CD4-positive, CD25-positive, alpha-beta regulatory T cell (primary cell): ENCODE results near the gene MPP3. TPM values are rescaled to one million over a fixed set of nuclear protein-coding genes. Genes with fewer than 3 reads are reported as not detected.

Experiments used
- ATAC-seq, 2 donors: fragments of 150-1000 bp; cut with Tn5 transposase; one replicate each; pipeline ENCODE4 v1.10.0; 2021; ENCODE audit warnings: low read depth in 2 of 2, moderate number of reproducible peaks in 2 of 2, moderate library complexity in 1 of 2
- DNase-seq, 3 donors: peaks; one replicate each; pipeline versions ENCODE4 v3.0.0 to v3.0.0-alpha.2; 2012 to 2022; ENCODE audit warnings: mixed read lengths in 1 of 3
- H3K27ac ChIP-seq: one replicate; pipeline ENCODE4 v1.7.0; 2013; ENCODE audit warnings: mild to moderate bottlenecking, low read length; ENCODE audit not compliant: insufficient read depth, poor library complexity, severe bottlenecking
- H3K27me3 ChIP-seq: one replicate; pipeline ENCODE4 v1.7.0; 2013; ENCODE audit warnings: low read length; ENCODE audit not compliant: control insufficient read depth, insufficient read depth
- H3K36me3 ChIP-seq: one replicate; pipeline ENCODE4 v1.7.0; 2013; ENCODE audit warnings: mild to moderate bottlenecking, low read length, moderate library complexity; ENCODE audit not compliant: control insufficient read depth, insufficient read depth
- H3K4me1 ChIP-seq: 2 replicates; pipeline ENCODE4 v1.7.0; 2013; ENCODE audit warnings: mild to moderate bottlenecking, low read length; ENCODE audit not compliant: insufficient read depth, control insufficient read depth, poor library complexity, severe bottlenecking
- H3K4me3 ChIP-seq: one replicate; pipeline ENCODE4 v1.7.0; 2013; ENCODE audit warnings: low read depth, mild to moderate bottlenecking, low read length, moderate library complexity
- H3K9me3 ChIP-seq, 2 experiments: 1 replicate in 1 of 2; 2 replicates in 1 of 2; pipeline ENCODE4 v1.7.0; 2013; ENCODE audit warnings: low read length in 2 of 2, mild to moderate bottlenecking in 1 of 2, moderate library complexity in 1 of 2; ENCODE audit not compliant: control insufficient read depth in 2 of 2
- H3K27ac Mint-ChIP-seq, 3 donors: one replicate each; pipeline ENCODE4 v1.8.0; 2020 to 2022; ENCODE audit warnings: mild to moderate bottlenecking in 3 of 3, mixed read lengths in 3 of 3, moderate library complexity in 2 of 3
- H3K27me3 Mint-ChIP-seq: one replicate; pipeline ENCODE4 v1.8.0; 2022; ENCODE audit warnings: mild to moderate bottlenecking, mixed read lengths
- H3K36me3 Mint-ChIP-seq: one replicate; pipeline ENCODE4 v1.8.0; 2020; ENCODE audit warnings: mixed read lengths
- H3K4me1 Mint-ChIP-seq, 4 donors: one replicate each; pipeline ENCODE4 v1.8.0; 2020 to 2022; ENCODE audit warnings: mixed read lengths in 4 of 4, mild to moderate bottlenecking in 1 of 4
- H3K4me3 Mint-ChIP-seq, 4 donors: one replicate each; pipeline ENCODE4 v1.8.0; 2020 to 2022; ENCODE audit warnings: mild to moderate bottlenecking in 4 of 4, mixed read lengths in 4 of 4, moderate library complexity in 3 of 4
- H3K9me3 Mint-ChIP-seq, 7 donors: one replicate each; pipeline ENCODE4 v1.8.0; 2020 to 2022; ENCODE audit warnings: mixed read lengths in 7 of 7, mild to moderate bottlenecking in 3 of 7, moderate library complexity in 2 of 7
- polyA plus RNA-seq, 4 donors: library from polyadenylated mRNA; unstranded; fragments of 300-500 nt; fragmentation: Illumina TruSeq; gene quantifications; one replicate each; pipeline ENCODE4 v1.2.3, GENCODE V29; 2021
- total RNA-seq: library from RNA; stranded (reverse); gene quantifications from one replicate; pipeline ENCODE4 v1.2.3, GENCODE V29; 2022

Gene MPP3
- total and polyA plus RNA-seq, 5 donors from 2014 or later, result not detected

DNA sequence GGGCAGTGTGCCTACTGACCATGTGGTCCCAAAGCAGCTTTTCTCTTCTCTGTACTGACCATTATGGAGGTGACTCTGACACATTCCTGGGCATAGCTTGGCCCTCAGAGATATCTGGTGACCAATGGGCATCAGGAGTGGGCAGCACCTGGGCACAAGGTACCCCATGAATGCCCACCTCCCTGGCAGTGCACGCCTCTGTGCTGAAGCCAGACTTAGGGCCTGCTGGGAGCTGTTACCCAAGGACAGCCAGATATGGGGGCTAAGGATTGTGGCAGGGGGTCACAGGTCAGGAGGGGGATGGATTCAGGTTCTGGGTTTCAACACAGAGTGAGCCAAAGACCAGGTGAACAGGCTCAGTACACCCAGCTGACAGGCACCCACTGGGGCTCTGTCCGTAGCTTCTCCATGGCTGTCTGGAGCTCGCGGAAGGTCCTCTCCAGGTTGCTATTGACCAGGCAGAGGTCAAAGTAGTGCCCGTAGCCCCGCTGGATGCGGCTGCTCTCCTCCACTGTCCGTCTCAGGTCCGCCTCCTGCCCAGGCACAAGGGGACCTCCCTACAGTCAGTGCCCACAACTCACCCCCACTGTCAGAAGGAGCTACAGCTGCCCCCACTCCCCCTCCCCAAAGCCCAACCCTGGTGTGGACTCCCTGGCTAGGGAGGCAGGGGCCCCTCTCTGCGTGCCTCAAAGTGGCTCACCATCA is 44.7 kb upstream of the MPP3 start:
- no peak for ATAC-seq
- H3K27ac ChIP-seq, result no peak overlapping the region
- H3K27ac Mint-ChIP-seq, result no peak overlapping the region
- no peaks in the 10 kb centered on the region for H3K36me3 Mint-ChIP-seq
- H3K4me3 ChIP-seq, result no peak overlapping the region
- H3K36me3 ChIP-seq, result no peaks in the 10 kb centered on the region
- H3K27me3 Mint-ChIP-seq, result peaks cover 4% of the 10 kb centered on the region
- DNase-seq, result no peak
- no peaks in the 10 kb centered on the region for H3K9me3 Mint-ChIP-seq
- H3K4me3 Mint-ChIP-seq, result no peak overlapping the region
- no peaks in the 10 kb centered on the region for H3K4me1 ChIP-seq
- H3K9me3 ChIP-seq, result no peaks in the 10 kb centered on the region
- no peaks in the 10 kb centered on the region for H3K27me3 ChIP-seq
- peaks cover 0 to 3% (median 0%) of the 10 kb centered on the region in 4 donors for H3K4me1 Mint-ChIP-seq

GRCh38 chr17:43877031-43877430 is 44.1 kb upstream of the MPP3 start:
- no peak for ATAC-seq
- Histone ChIP-seq H3K4me3 (no peak overlapping the region), H3K4me1 (no peaks in the 10 kb centered on the region), H3K36me3 (no peaks in the 10 kb centered on the region), H3K9me3 (no peaks in the 10 kb centered on the region), H3K27me3 (no peaks in the 10 kb centered on the region), H3K27ac (no peak overlapping the region)
- peaks cover 4% of the 10 kb centered on the region for H3K27me3 Mint-ChIP-seq
- H3K4me3 Mint-ChIP-seq, result no peak overlapping the region
- no peak for DNase-seq
- no peaks in the 10 kb centered on the region for H3K36me3 Mint-ChIP-seq
- H3K27ac Mint-ChIP-seq, result no peak overlapping the region
- no peaks in the 10 kb centered on the region for H3K9me3 Mint-ChIP-seq
- peaks cover 0 to 3% (median 0%) of the 10 kb centered on the region in 4 donors for H3K4me1 Mint-ChIP-seq

DNA sequence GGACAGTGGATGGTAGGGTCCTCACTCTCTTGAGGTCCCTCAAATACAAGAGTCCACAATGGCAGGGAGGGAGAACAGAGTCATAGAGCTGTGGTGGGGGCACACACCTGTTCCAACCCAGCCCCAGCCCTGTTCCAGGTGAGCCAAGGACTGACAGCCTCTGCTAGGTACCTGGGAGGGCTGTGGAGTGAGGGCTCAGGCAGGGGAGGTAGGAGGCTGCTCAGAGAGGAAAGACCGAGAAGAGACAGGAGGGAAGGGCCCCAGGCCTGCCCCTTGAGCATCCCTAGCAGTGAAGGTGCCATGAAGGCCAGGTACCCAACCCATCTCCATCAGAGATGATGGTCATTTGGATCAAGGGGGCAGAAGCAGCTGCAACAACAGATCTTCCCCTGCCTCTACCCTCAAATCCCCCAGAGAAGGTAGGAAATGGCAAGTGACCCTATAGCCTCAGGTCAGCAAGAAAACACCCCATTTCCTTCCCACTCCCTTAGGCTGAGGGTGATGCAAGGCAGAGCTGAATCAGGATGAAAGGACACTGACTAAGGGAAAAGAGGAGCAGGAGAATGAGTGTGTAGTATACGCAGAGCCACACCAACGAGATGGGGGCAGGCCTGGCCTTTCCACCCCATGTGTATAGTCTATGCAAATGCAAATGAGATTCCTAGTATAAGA is 42.7 kb upstream of the MPP3 start:
- Mint-ChIP-seq H3K4me1 (peaks cover 0 to 3% (median 0%) of the 10 kb centered on the region in 4 donors), H3K4me3 (no peak overlapping the region), H3K9me3 (no peaks in the 10 kb centered on the region), H3K27me3 (peaks cover 12% of the 10 kb centered on the region), H3K36me3 (no peaks in the 10 kb centered on the region), H3K27ac (no peak overlapping the region)
- Histone ChIP-seq H3K4me3 (no peak overlapping the region), H3K4me1 (no peaks in the 10 kb centered on the region), H3K36me3 (no peaks in the 10 kb centered on the region), H3K9me3 (no peaks in the 10 kb centered on the region), H3K27me3 (no peaks in the 10 kb centered on the region), H3K27ac (no peak overlapping the region)
- DNase-seq, result no peak
- ATAC-seq, result no peak

DNA sequence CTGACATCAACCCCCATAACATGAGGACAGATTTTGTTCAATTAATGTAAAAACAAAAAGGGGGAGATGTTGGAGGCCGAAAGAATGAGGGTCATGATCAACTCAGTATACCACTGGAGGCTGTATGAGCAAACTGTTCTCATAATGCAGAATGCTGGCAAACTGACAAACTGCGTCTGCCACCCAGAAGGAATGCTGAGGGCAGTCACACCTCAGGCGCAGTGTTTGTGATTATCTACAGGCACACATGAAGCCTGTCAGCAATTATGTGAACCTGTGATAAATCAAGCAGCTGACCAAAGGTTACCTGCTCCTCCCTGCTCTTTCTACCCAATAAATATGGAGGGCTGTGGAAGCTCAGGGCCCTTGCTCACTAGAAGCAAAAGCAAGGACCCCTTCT is 41.3 kb upstream of the MPP3 start:
- H3K4me3 Mint-ChIP-seq, result no peak overlapping the region
- ATAC-seq (no peak), DNase-seq (no peak)
- Histone ChIP-seq H3K27me3 (no peaks in the 10 kb centered on the region), H3K36me3 (no peaks in the 10 kb centered on the region), H3K9me3 (no peaks in the 10 kb centered on the region), H3K4me1 (no peaks in the 10 kb centered on the region), H3K27ac (no peak overlapping the region), H3K4me3 (no peak overlapping the region)
- H3K27me3 Mint-ChIP-seq, result peaks cover 21% of the 10 kb centered on the region
- H3K36me3 Mint-ChIP-seq, result no peaks in the 10 kb centered on the region
- no peaks in the 10 kb centered on the region for H3K9me3 Mint-ChIP-seq
- peaks cover 0 to 3% (median 0%) of the 10 kb centered on the region in 4 donors for H3K4me1 Mint-ChIP-seq
- no peak overlapping the region for H3K27ac Mint-ChIP-seq

GRCh38 chr17:43873815-43874214 is 40.9 kb upstream of the MPP3 start:
- Histone ChIP-seq H3K36me3 (no peaks in the 10 kb centered on the region), H3K27me3 (no peaks in the 10 kb centered on the region), H3K27ac (no peak overlapping the region), H3K4me1 (no peaks in the 10 kb centered on the region), H3K9me3 (no peaks in the 10 kb centered on the region), H3K4me3 (no peak overlapping the region)
- no peak overlapping the region for H3K27ac Mint-ChIP-seq
- H3K4me3 Mint-ChIP-seq, result no peak overlapping the region
- H3K4me1 Mint-ChIP-seq, result peaks cover 0 to 2% (median 0%) of the 10 kb centered on the region in 4 donors
- DNase-seq, result no peak
- peaks cover 21% of the 10 kb centered on the region for H3K27me3 Mint-ChIP-seq
- no peaks in the 10 kb centered on the region for H3K36me3 Mint-ChIP-seq
- ATAC-seq, result no peak
- peaks cover 0 to under 1% (median 0%) of the 10 kb centered on the region in 7 donors for H3K9me3 Mint-ChIP-seq

- ATAC-seq (no peak), DNase-seq (no peak)
- H3K4me3 ChIP-seq, result no peak overlapping the region
- H3K4me1 Mint-ChIP-seq, result no peaks in the 10 kb centered on the region
- no peaks in the 10 kb centered on the region for H3K36me3 ChIP-seq
- no peak overlapping the region for H3K27ac ChIP-seq
- H3K27me3 Mint-ChIP-seq, result peaks cover 25% of the 10 kb centered on the region
- no peak overlapping the region for H3K27ac Mint-ChIP-seq
- no peaks in the 10 kb centered on the region for H3K27me3 ChIP-seq
- no peaks in the 10 kb centered on the region for H3K4me1 ChIP-seq
- no peak overlapping the region for H3K4me3 Mint-ChIP-seq
- peaks cover 0 to 2% (median 0%) of the 10 kb centered on the region in 7 donors for H3K9me3 Mint-ChIP-seq
- no peaks in the 10 kb centered on the region for H3K36me3 Mint-ChIP-seq
- no peaks in the 10 kb centered on the region for H3K9me3 ChIP-seq
Observed at GRCh38 chr17:43873091-43873490, 40.1 kb upstream of the MPP3 start.

GRCh38 chr17:43871946-43872690 is 39.2 kb upstream of the MPP3 start:
- no peaks in the 10 kb centered on the region for H3K9me3 ChIP-seq
- H3K27me3 ChIP-seq, result no peaks in the 10 kb centered on the region
- no peaks in the 10 kb centered on the region for H3K4me1 ChIP-seq
- H3K27ac Mint-ChIP-seq, result no peak overlapping the region
- H3K9me3 Mint-ChIP-seq, result peaks cover 0 to 2% (median 0%) of the 10 kb centered on the region in 7 donors
- no peak for ATAC-seq
- no peak overlapping the region for H3K4me3 ChIP-seq
- H3K4me1 Mint-ChIP-seq, result no peaks in the 10 kb centered on the region
- H3K27ac ChIP-seq, result no peak overlapping the region
- no peak for DNase-seq
- peaks cover 34% of the 10 kb centered on the region for H3K27me3 Mint-ChIP-seq
- no peak overlapping the region for H3K4me3 Mint-ChIP-seq
- H3K36me3 ChIP-seq, result no peaks in the 10 kb centered on the region
- no peaks in the 10 kb centered on the region for H3K36me3 Mint-ChIP-seq
